GM23248 (cell line): ENCODE data around the gene SLC6A11. TPM values are rescaled to one million over a fixed set of nuclear protein-coding genes. Genes with fewer than 3 reads are reported as not detected.

Experiments
- DNase-seq: peaks from one replicate; pipeline ENCODE4 v3.0.0-alpha.2; 2015
- H2AFZ ChIP-seq: fragments of 200-600 bp; sonication (generic); 2 replicates; pipeline ENCODE4 v1.6.1; 2016; ENCODE audit warnings: antibody characterized with exemption
- H3F3A ChIP-seq: fragments of 200-600 bp; sonication (generic); 2 replicates; pipeline ENCODE4 v1.6.1; 2016; ENCODE audit warnings: mild to moderate bottlenecking, antibody characterized with exemption, mixed run types; ENCODE audit not compliant: insufficient read depth
- H3K27ac ChIP-seq: fragments of 200-600 bp; sonication (generic); 2 replicates; pipeline ENCODE4 v1.5.1; 2016; ENCODE audit warnings: mild to moderate bottlenecking
- H3K27me3 ChIP-seq: fragments of 200-600 bp; sonication (generic); replicated peaks from 2 replicates; pipeline ENCODE4 v1.6.1; 2016; ENCODE audit warnings: mild to moderate bottlenecking; ENCODE audit not compliant: insufficient read depth
- H3K36me3 ChIP-seq: fragments of 200-600 bp; sonication (generic); 2 replicates; pipeline ENCODE4 v1.6.1; 2016; ENCODE audit warnings: low read depth, mild to moderate bottlenecking
- H3K4me1 ChIP-seq: fragments of 200-600 bp; sonication (generic); 2 replicates; pipeline ENCODE4 v1.6.1; 2016; ENCODE audit warnings: mild to moderate bottlenecking; ENCODE audit not compliant: insufficient read depth
- H3K4me2 ChIP-seq: fragments of 200-600 bp; sonication (generic); one replicate; pipeline ENCODE4 v1.6.1; 2016; ENCODE audit warnings: mild to moderate bottlenecking; ENCODE audit not compliant: unreplicated experiment
- H3K4me3 ChIP-seq: fragments of 200-600 bp; sonication (generic); 2 replicates; pipeline ENCODE4 v1.5.1; 2016; ENCODE audit warnings: mild to moderate bottlenecking
- H3K79me2 ChIP-seq: fragments of 200-600 bp; sonication (generic); 2 replicates; pipeline ENCODE4 v1.6.1; 2016; ENCODE audit warnings: mild to moderate bottlenecking; ENCODE audit not compliant: insufficient read depth
- H3K9ac ChIP-seq: fragments of 200-600 bp; sonication (generic); 2 replicates; pipeline ENCODE4 v1.6.1; 2016; ENCODE audit warnings: mild to moderate bottlenecking
- H3K9me2 ChIP-seq: fragments of 200-600 bp; sonication (generic); 2 replicates; pipeline ENCODE4 v1.6.1; 2016; ENCODE audit warnings: mixed run types, mild to moderate bottlenecking, moderate library complexity; ENCODE audit not compliant: insufficient read depth
- H3K9me3 ChIP-seq: fragments of 200-600 bp; sonication (generic); one replicate; pipeline ENCODE4 v1.6.1; 2017; ENCODE audit warnings: low read depth
- H4K20me1 ChIP-seq: fragments of 200-600 bp; sonication (generic); 2 replicates; pipeline ENCODE4 v1.6.0; 2016; ENCODE audit not compliant: insufficient read depth
- EZH2 ChIP-seq: fragments of 200-600 bp; sonication (generic); IDR thresholded peaks from 2 replicates; pipeline ENCODE4 v1.6.1; 2018; ENCODE audit warnings: antibody characterized with exemption, mild to moderate bottlenecking; ENCODE audit not compliant: insufficient read depth, poor library complexity, severe bottlenecking
- EZH2phosphoT487 ChIP-seq: fragments of 200-600 bp; sonication (generic); IDR thresholded peaks from 2 replicates; pipeline ENCODE4 v1.6.1; 2018; ENCODE audit warnings: antibody characterized with exemption, moderate library complexity, mild to moderate bottlenecking, low read depth; ENCODE audit not compliant: insufficient read depth
- WGBS, 2 experiments: methylation state at CpG; one replicate each; pipeline ENCODE4 v1.1.6; 2015 to 2017; ENCODE audit warnings: low lambda C conversion rate in 2 of 2, low coverage in 1 of 2; ENCODE audit errors: missing lambda C conversion rate in 2 of 2; 5-methylcytosine and 5-hydroxymethylcytosine counted together
- in situ Hi-C: fragments of 300-500 bp; cut with MboI; formaldehyde crosslinking; loops from 2 replicates; pipeline ENCODE4 v1.15.0; 2020
- polyA plus RNA-seq: library from polyadenylated mRNA; unstranded; fragments of >200 nt; fragmentation: Nextera tagmentation; extraction: Ambion mirVana; gene quantifications from 2 replicates; pipeline ENCODE4 v1.2.1, GENCODE V29; 2016
- total RNA-seq: library from RNA; depleted of rRNA; stranded (reverse); fragments of >200 nt; shearing (Covaris generic); gene quantifications from 2 replicates; pipeline ENCODE4 v1.2.3, GENCODE V29; 2014; rRNA removed

SLC6A11 gene
- total RNA-seq (not detected in 2 replicates), polyA plus RNA-seq (not detected in 2 replicates)

GRCh38 chr3:10816019-10816862 lies at the start of gene SLC6A11:
TSS of gene SLC6A11 (plus strand) at chr3:10816228. CDS start at chr3:10816266, 38 bp downstream.
- Histone ChIP-seq H3K9me3 (no peaks in the 10 kb centered on the region), H3K4me1 (no peaks in the 10 kb centered on the region), H3K4me3 (no peak within 1 kb of the TSS), H3K4me2 (no peak within 1 kb of the TSS), H3K27ac (no peak within 1 kb of the TSS), H3F3A (no peaks in the 10 kb centered on the region), H3K79me2 (no peaks in the 10 kb centered on the region), H3K36me3 (no peaks in the 10 kb centered on the region), H2AFZ (no peak within 1 kb of the TSS), H4K20me1 (no peaks in the 10 kb centered on the region), H3K9me2 (no peaks in the 10 kb centered on the region), H3K27me3 (peaks cover 37% of the 10 kb centered on the region), H3K9ac (no peak within 1 kb of the TSS)
- in situ Hi-C loops = no loop called here
- 6 to 8% methylated on average over 65 to 74 of the region's 96 CpGs for WGBS, 2 experiments
- TF ChIP-seq EZH2 = no peak
- TF ChIP-seq EZH2phosphoT487 = no peak
- peak; percentile 11 for DNase-seq

- WGBS, 2 experiments = 54 to 55% methylated on average over 10 of the region's 10 CpGs
- in situ Hi-C loops = loop anchor here (25.0 kb wide), 1 partner anchor 568 kb away; no protein-coding TSS in a partner anchor
- H3K4me1 ChIP-seq = no peaks in the 10 kb centered on the region
Measured at GRCh38 chr3:10768708-10769394, 47.2 kb upstream of the SLC6A11 start.

DNA sequence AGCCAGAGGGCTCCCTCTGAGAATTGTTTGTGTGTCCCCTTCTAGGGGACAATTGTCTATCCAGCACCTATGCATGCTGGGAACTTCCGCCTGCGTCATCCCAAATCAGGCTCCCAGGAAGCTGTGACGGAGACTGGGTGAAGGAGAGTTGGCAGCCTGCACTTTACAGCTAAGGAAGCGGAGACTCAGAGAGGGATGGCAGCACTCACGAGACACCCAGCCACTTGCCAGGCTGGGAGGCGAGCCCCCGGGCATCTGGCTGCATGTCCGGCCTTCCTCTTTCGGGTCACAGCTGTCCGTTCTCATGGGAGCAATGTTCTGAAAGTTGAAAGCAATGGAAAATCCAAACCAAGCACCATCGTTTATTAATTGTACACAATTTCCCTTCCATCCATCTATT lies 45.5 kb upstream of the SLC6A11 start:
- no peaks in the 10 kb centered on the region for H4K20me1 ChIP-seq
- H2AFZ ChIP-seq = no peak overlapping the region
- no peaks in the 10 kb centered on the region for H3K36me3 ChIP-seq
- no peak overlapping the region for H3K9ac ChIP-seq
- H3K4me1 ChIP-seq = no peaks in the 10 kb centered on the region
- no peak for TF ChIP-seq EZH2phosphoT487
- TF ChIP-seq EZH2 = no peak
- H3K9me2 ChIP-seq = no peaks in the 10 kb centered on the region
- no peak overlapping the region for H3K4me3 ChIP-seq
- H3K79me2 ChIP-seq = no peaks in the 10 kb centered on the region
- no peaks in the 10 kb centered on the region for H3F3A ChIP-seq
- no peak for DNase-seq
- 37 to 39% methylated on average over 10 of the region's 11 CpGs for WGBS, 2 experiments
- in situ Hi-C loops = loop anchor here (25.0 kb wide), 1 partner anchor 567 kb away; no protein-coding TSS in a partner anchor
- H3K27ac ChIP-seq = no peak overlapping the region
- H3K27me3 ChIP-seq = 0 out of 2 replicates have a peak, but pooled peaks cover 3% of the 10 kb centered on the region
- no peaks in the 10 kb centered on the region for H3K9me3 ChIP-seq
- no peak overlapping the region for H3K4me2 ChIP-seq

More at GRCh38 chr3:10768708-10769394, 47.2 kb upstream of the SLC6A11 start:
- H3K36me3 ChIP-seq = no peaks in the 10 kb centered on the region
- no peak overlapping the region for H3K4me3 ChIP-seq
- no peaks in the 10 kb centered on the region for H3K79me2 ChIP-seq
- no peaks in the 10 kb centered on the region for H4K20me1 ChIP-seq
- no peaks in the 10 kb centered on the region for H3F3A ChIP-seq
- H3K9me3 ChIP-seq = no peaks in the 10 kb centered on the region
- H3K4me2 ChIP-seq = no peak overlapping the region
- H3K27me3 ChIP-seq = 0 out of 2 replicates have a peak, but pooled peaks cover 3% of the 10 kb centered on the region
- H3K9me2 ChIP-seq = no peaks in the 10 kb centered on the region
- no peak overlapping the region for H2AFZ ChIP-seq
- H3K27ac ChIP-seq = no peak overlapping the region
- no peak for DNase-seq
- H3K9ac ChIP-seq = no peak overlapping the region
- no peak for TF ChIP-seq EZH2phosphoT487
- TF ChIP-seq EZH2 = no peak

- Histone ChIP-seq H2AFZ (no peak overlapping the region), H3K27ac (no peak overlapping the region), H3K9me2 (no peaks in the 10 kb centered on the region), H3F3A (no peaks in the 10 kb centered on the region), H3K9ac (no peak overlapping the region), H3K9me3 (no peaks in the 10 kb centered on the region), H3K36me3 (no peaks in the 10 kb centered on the region), H3K4me3 (no peak overlapping the region), H3K4me1 (no peaks in the 10 kb centered on the region), H3K79me2 (no peaks in the 10 kb centered on the region), H4K20me1 (no peaks in the 10 kb centered on the region), H3K4me2 (no peak overlapping the region), H3K27me3 (0 out of 2 replicates have a peak, but pooled peaks cover 3% of the 10 kb centered on the region)
- 18 to 24% methylated on average over 3 of the region's 3 CpGs for WGBS, 2 experiments
- DNase-seq = no peak
- in situ Hi-C loops = loop anchor here (25.0 kb wide), 1 partner anchor 566 kb away; no protein-coding TSS in a partner anchor
- no peak for TF ChIP-seq EZH2phosphoT487
- TF ChIP-seq EZH2 = no peak
Measured at GRCh38 chr3:10770981-10771380, 45.0 kb upstream of the SLC6A11 start.
